ENCODE measurements around the gene ATP5PD.

ATP5PD gene

GRCh38 chr17:74995847-74996246, 50.9 kb downstream of the ATP5PD start:
- Histone ChIP-seq H4K20me1 (ENCODE audit: insufficient read depth, low read length) (no peaks in the 10 kb centered on the region), H3K36me3 (ENCODE audit: insufficient read depth, low read length) (no peaks in the 10 kb centered on the region), H3K27me3 (ENCODE audit: insufficient read depth, low read length, poor library complexity) (no peaks in the 10 kb centered on the region), H3K79me2 (ENCODE audit: insufficient read depth, low read length) (no peaks in the 10 kb centered on the region), H3K9ac (ENCODE audit: low read depth, low read length) (no peak overlapping the region), H3K4me2 (ENCODE audit: insufficient read depth, low read length) (no peak overlapping the region), H2AFZ (ENCODE audit: low read depth, low read length) (no peak overlapping the region), H3K4me3 (ENCODE audit: low read depth in 1 of 2, low read length in 2 of 2) (no peak overlapping the region), H3K9me3 (ENCODE audit: insufficient read depth, low read length, severe bottlenecking) (no peaks in the 10 kb centered on the region), H3K27ac (ENCODE audit: low read length) (no peak overlapping the region), H3K4me1 (ENCODE audit: insufficient read depth, low read length) (no peaks in the 10 kb centered on the region)
- no peak for ATAC-seq (ENCODE audit: insufficient read depth, low read depth)
- TF ChIP-seq EZH2 (IDR thresholded peaks at IDR 0.05; ENCODE audit: borderline replicate concordance, low read depth, low read length, severe bottlenecking) (no peak), CTCF (IDR thresholded peaks at IDR 0.05; ENCODE audit: borderline replicate concordance, extremely low read depth, low read length, poor library complexity, severe bottlenecking) (no peak)
- DNase-seq = no peak

- H4K20me1 ChIP-seq (ENCODE audit: insufficient read depth, low read length) = no peaks in the 10 kb centered on the region
- H3K9me3 ChIP-seq (ENCODE audit: insufficient read depth, low read length, severe bottlenecking) = no peaks in the 10 kb centered on the region
- no peak overlapping the region for H3K4me3 ChIP-seq (ENCODE audit: low read depth in 1 of 2, low read length in 2 of 2)
- H3K36me3 ChIP-seq (ENCODE audit: insufficient read depth, low read length) = no peaks in the 10 kb centered on the region
- H3K27ac ChIP-seq (ENCODE audit: low read length) = no peak overlapping the region
- H3K4me1 ChIP-seq (ENCODE audit: insufficient read depth, low read length) = no peaks in the 10 kb centered on the region
- H3K9ac ChIP-seq (ENCODE audit: low read depth, low read length) = no peak overlapping the region
- no peaks in the 10 kb centered on the region for H3K79me2 ChIP-seq (ENCODE audit: insufficient read depth, low read length)
- no peak overlapping the region for H2AFZ ChIP-seq (ENCODE audit: low read depth, low read length)
- TF ChIP-seq CTCF (IDR thresholded peaks at IDR 0.05; ENCODE audit: borderline replicate concordance, extremely low read depth, low read length, poor library complexity, severe bottlenecking) (no peak), EZH2 (IDR thresholded peaks at IDR 0.05; ENCODE audit: borderline replicate concordance, low read depth, low read length, severe bottlenecking) (no peak)
- ATAC-seq (ENCODE audit: insufficient read depth, low read depth) (no peak), DNase-seq (no peak)
- H3K27me3 ChIP-seq (ENCODE audit: insufficient read depth, low read length, poor library complexity) = no peaks in the 10 kb centered on the region
- H3K4me2 ChIP-seq (ENCODE audit: insufficient read depth, low read length) = no peak overlapping the region
These were observed 52.3 kb downstream of the ATP5PD start for GRCh38 chr17:74994440-74994839.

- TF ChIP-seq EZH2 (IDR thresholded peaks at IDR 0.05; ENCODE audit: borderline replicate concordance, low read depth, low read length, severe bottlenecking) = no peak
- no peak for TF ChIP-seq CTCF (IDR thresholded peaks at IDR 0.05; ENCODE audit: borderline replicate concordance, extremely low read depth, low read length, poor library complexity, severe bottlenecking)
- ATAC-seq (ENCODE audit: insufficient read depth, low read depth) (no peak), DNase-seq (no peak)
- no peaks in the 10 kb centered on the region for H3K79me2 ChIP-seq (ENCODE audit: insufficient read depth, low read length)
- H3K4me3 ChIP-seq (ENCODE audit: low read depth in 1 of 2, low read length in 2 of 2) = no peak overlapping the region
- H2AFZ ChIP-seq (ENCODE audit: low read depth, low read length) = no peak overlapping the region
- H3K27me3 ChIP-seq (ENCODE audit: insufficient read depth, low read length, poor library complexity) = peaks cover 18% of the 10 kb centered on the region
- H3K4me2 ChIP-seq (ENCODE audit: insufficient read depth, low read length) = no peak overlapping the region
- no peaks in the 10 kb centered on the region for H3K36me3 ChIP-seq (ENCODE audit: insufficient read depth, low read length)
- H3K9me3 ChIP-seq (ENCODE audit: insufficient read depth, low read length, severe bottlenecking) = no peaks in the 10 kb centered on the region
- peaks cover 11% of the 10 kb centered on the region for H3K4me1 ChIP-seq (ENCODE audit: insufficient read depth, low read length)
- H3K27ac ChIP-seq (ENCODE audit: low read length) = no peak overlapping the region
- no peak overlapping the region for H3K9ac ChIP-seq (ENCODE audit: low read depth, low read length)
- peaks cover 10% of the 10 kb centered on the region for H4K20me1 ChIP-seq (ENCODE audit: insufficient read depth, low read length)
These were observed 54.5 kb downstream of the ATP5PD start for GRCh38 chr17:74992223-74992622.

- Histone ChIP-seq H3K4me1 (ENCODE audit: insufficient read depth, low read length) (peaks cover 16% of the 10 kb centered on the region), H3K9me3 (ENCODE audit: insufficient read depth, low read length, severe bottlenecking) (no peaks in the 10 kb centered on the region), H3K4me2 (ENCODE audit: insufficient read depth, low read length) (no peak overlapping the region), H3K27ac (ENCODE audit: low read length) (no peak overlapping the region), H3K27me3 (ENCODE audit: insufficient read depth, low read length, poor library complexity) (peaks cover 18% of the 10 kb centered on the region), H3K36me3 (ENCODE audit: insufficient read depth, low read length) (no peaks in the 10 kb centered on the region), H2AFZ (ENCODE audit: low read depth, low read length) (no peak overlapping the region), H3K4me3 (ENCODE audit: low read depth in 1 of 2, low read length in 2 of 2) (no peak overlapping the region), H4K20me1 (ENCODE audit: insufficient read depth, low read length) (peaks cover 10% of the 10 kb centered on the region), H3K9ac (ENCODE audit: low read depth, low read length) (no peak overlapping the region), H3K79me2 (ENCODE audit: insufficient read depth, low read length) (no peaks in the 10 kb centered on the region)
- ATAC-seq (ENCODE audit: insufficient read depth, low read depth) (no peak), DNase-seq (no peak)
- TF ChIP-seq CTCF (IDR thresholded peaks at IDR 0.05; ENCODE audit: borderline replicate concordance, extremely low read depth, low read length, poor library complexity, severe bottlenecking) = no peak
- no peak for TF ChIP-seq EZH2 (IDR thresholded peaks at IDR 0.05; ENCODE audit: borderline replicate concordance, low read depth, low read length, severe bottlenecking)
These were observed 56.1 kb downstream of the ATP5PD start for GRCh38 chr17:74990581-74991105.
